Neural progenitor cell (in vitro differentiated cells): ENCODE results near the gene TBC1D4. TPM values are rescaled to one million over a fixed set of nuclear protein-coding genes. Genes with fewer than 3 reads are reported as not detected.

ENCODE experiments used
- DNase-seq: peaks from one replicate; pipeline ENCODE4 v3.0.0-alpha.2; 2016; ENCODE audit warnings: low spot score
- H2AFZ ChIP-seq: fragments of 200-600 bp; sonication (generic); replicated peaks from 2 replicates; pipeline ENCODE4 v1.6.1; 2016; ENCODE audit warnings: antibody characterized with exemption
- H3F3A ChIP-seq: fragments of 200-600 bp; sonication (generic); 2 replicates; pipeline ENCODE4 v1.6.1; 2016; ENCODE audit warnings: antibody characterized with exemption, low read depth
- H3K27ac ChIP-seq: fragments of 200-600 bp; sonication (generic); 2 replicates; pipeline ENCODE4 v1.5.1; 2016; ENCODE audit warnings: mild to moderate bottlenecking
- H3K27me3 ChIP-seq: fragments of 200-600 bp; sonication (generic); 2 replicates; pipeline ENCODE4 v1.6.1; 2016; ENCODE audit warnings: mild to moderate bottlenecking, moderate library complexity
- H3K36me3 ChIP-seq: fragments of 200-600 bp; sonication (generic); 2 replicates; pipeline ENCODE4 v1.5.1; 2016
- H3K4me1 ChIP-seq: fragments of 200-600 bp; sonication (generic); 2 replicates; pipeline ENCODE4 v1.6.1; 2016; ENCODE audit warnings: mixed run types
- H3K4me2 ChIP-seq: fragments of 200-600 bp; sonication (generic); 2 replicates; pipeline ENCODE4 v1.6.1; 2016
- H3K4me3 ChIP-seq: fragments of 200-600 bp; sonication (generic); 2 replicates; pipeline ENCODE4 v1.5.1; 2016
- H3K79me2 ChIP-seq: fragments of 200-600 bp; sonication (generic); 2 replicates; pipeline ENCODE4 v1.6.1; 2016; ENCODE audit warnings: low read depth
- H3K9ac ChIP-seq: fragments of 200-600 bp; sonication (generic); 2 replicates; pipeline ENCODE4 v1.6.1; 2016
- H3K9me3 ChIP-seq: fragments of 200-600 bp; sonication (generic); 2 replicates; pipeline ENCODE4 v1.5.1; 2016; ENCODE audit warnings: low read depth
- H4K20me1 ChIP-seq: fragments of 200-600 bp; sonication (generic); 2 replicates; pipeline ENCODE4 v1.6.1; 2016; ENCODE audit warnings: low read depth
- H3K27ac Mint-ChIP-seq: 3 replicates; pipeline ENCODE4 v1.8.0; 2021; ENCODE audit warnings: mixed read lengths
- H3K27me3 Mint-ChIP-seq: 2 replicates; pipeline ENCODE4 v1.8.0; 2022; ENCODE audit warnings: low read depth, mild to moderate bottlenecking, inconsistent platforms, moderate library complexity, mixed read lengths; ENCODE audit not compliant: insufficient read depth
- H3K36me3 Mint-ChIP-seq: 3 replicates; pipeline ENCODE4 v1.8.0; 2021; ENCODE audit warnings: mixed read lengths
- H3K4me1 Mint-ChIP-seq: 3 replicates; pipeline ENCODE4 v1.8.0; 2021; ENCODE audit warnings: mixed read lengths
- H3K4me3 Mint-ChIP-seq: 3 replicates; pipeline ENCODE4 v1.8.0; 2021; ENCODE audit warnings: mild to moderate bottlenecking, moderate library complexity, mixed read lengths
- H3K9me3 Mint-ChIP-seq: 3 replicates; pipeline ENCODE4 v1.8.0; 2020; ENCODE audit warnings: mixed read lengths
- EZH2 ChIP-seq: fragments of 200-600 bp; sonication (generic); IDR thresholded peaks from 2 replicates; pipeline ENCODE4 v1.6.1; 2017; ENCODE audit warnings: antibody characterized with exemption, mild to moderate bottlenecking, moderate library complexity
- EZH2phosphoT487 ChIP-seq: fragments of 200-600 bp; sonication (generic); IDR thresholded peaks from 2 replicates; pipeline ENCODE4 v1.6.1; 2017; ENCODE audit warnings: antibody characterized with exemption
- total RNA-seq: library from RNA; depleted of rRNA; stranded (reverse); fragments of >200 nt; gene quantifications from 2 replicates; pipeline ENCODE4 v1.2.3, GENCODE V29; 2015; ENCODE audit warnings: low replicate concordance
- TF ChIP-seq, protein P1 (sequence below): fragments of 200-600 bp; sonication (generic); IDR thresholded peaks from 2 replicates; pipeline ENCODE4 v1.5.1; 2017; ENCODE audit warnings: antibody characterized with exemption, mild to moderate bottlenecking

The TBC1D4 gene
- total RNA-seq, 1 donor from 2014 or later, result 14.3 TPM

- Histone ChIP-seq H3K27ac (peak overlapping the region; percentile 23), H3K36me3 (no peaks in the 10 kb centered on the region), H3K4me1 (no peaks in the 10 kb centered on the region), H3K4me2 (no peak overlapping the region), H3K27me3 (no peaks in the 10 kb centered on the region), H3F3A (no peaks in the 10 kb centered on the region), H3K9ac (no peak overlapping the region), H4K20me1 (no peaks in the 10 kb centered on the region), H3K4me3 (no peak overlapping the region), H2AFZ (no peak overlapping the region), H3K79me2 (no peaks in the 10 kb centered on the region), H3K9me3 (no peaks in the 10 kb centered on the region)
- no peak overlapping the region for H3K27ac Mint-ChIP-seq
- no peak overlapping the region for H3K4me3 Mint-ChIP-seq
- H3K4me1 Mint-ChIP-seq, result no peaks in the 10 kb centered on the region
- peaks cover 4% of the 10 kb centered on the region for H3K36me3 Mint-ChIP-seq
- TF ChIP-seq EZH2 (no peak), EZH2phosphoT487 (no peak)
- TF ChIP-seq, protein P1, sequence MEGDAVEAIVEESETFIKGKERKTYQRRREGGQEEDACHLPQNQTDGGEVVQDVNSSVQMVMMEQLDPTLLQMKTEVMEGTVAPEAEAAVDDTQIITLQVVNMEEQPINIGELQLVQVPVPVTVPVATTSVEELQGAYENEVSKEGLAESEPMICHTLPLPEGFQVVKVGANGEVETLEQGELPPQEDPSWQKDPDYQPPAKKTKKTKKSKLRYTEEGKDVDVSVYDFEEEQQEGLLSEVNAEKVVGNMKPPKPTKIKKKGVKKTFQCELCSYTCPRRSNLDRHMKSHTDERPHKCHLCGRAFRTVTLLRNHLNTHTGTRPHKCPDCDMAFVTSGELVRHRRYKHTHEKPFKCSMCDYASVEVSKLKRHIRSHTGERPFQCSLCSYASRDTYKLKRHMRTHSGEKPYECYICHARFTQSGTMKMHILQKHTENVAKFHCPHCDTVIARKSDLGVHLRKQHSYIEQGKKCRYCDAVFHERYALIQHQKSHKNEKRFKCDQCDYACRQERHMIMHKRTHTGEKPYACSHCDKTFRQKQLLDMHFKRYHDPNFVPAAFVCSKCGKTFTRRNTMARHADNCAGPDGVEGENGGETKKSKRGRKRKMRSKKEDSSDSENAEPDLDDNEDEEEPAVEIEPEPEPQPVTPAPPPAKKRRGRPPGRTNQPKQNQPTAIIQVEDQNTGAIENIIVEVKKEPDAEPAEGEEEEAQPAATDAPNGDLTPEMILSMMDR, result no peak
- H3K27me3 Mint-ChIP-seq, result no peaks in the 10 kb centered on the region
- DNase-seq, result no peak
- H3K9me3 Mint-ChIP-seq, result no peaks in the 10 kb centered on the region
These were observed 136.8 kb downstream of the TBC1D4 start for GRCh38 chr13:75345193-75345592.

DNA sequence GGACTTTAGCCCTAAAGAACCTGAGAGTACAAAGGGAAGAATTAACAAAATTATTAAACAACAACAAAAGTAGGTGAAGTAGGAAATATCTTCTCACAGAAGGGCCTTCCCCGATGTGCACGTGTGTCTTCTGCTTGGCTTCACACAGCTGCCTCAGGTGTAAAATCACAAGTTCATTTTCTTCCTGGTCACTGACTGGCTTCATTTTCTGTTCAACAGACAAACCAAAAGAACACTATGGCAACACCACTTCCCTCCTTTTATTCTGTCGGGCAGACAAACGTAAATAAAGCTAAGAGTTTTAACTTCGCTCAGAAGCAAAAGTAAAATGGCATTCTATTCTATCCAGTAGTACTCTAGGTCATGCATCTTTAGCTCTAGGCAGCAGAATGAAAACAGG is 140.9 kb downstream of the TBC1D4 start:
- Histone ChIP-seq H3K79me2 (no peaks in the 10 kb centered on the region), H3K27me3 (no peaks in the 10 kb centered on the region), H2AFZ (no peak overlapping the region), H3K9ac (no peak overlapping the region), H3K4me3 (no peak overlapping the region), H3K4me1 (no peaks in the 10 kb centered on the region), H3K4me2 (no peak overlapping the region), H3K9me3 (no peaks in the 10 kb centered on the region), H3K36me3 (no peaks in the 10 kb centered on the region), H3F3A (no peaks in the 10 kb centered on the region), H3K27ac (no peak overlapping the region), H4K20me1 (no peaks in the 10 kb centered on the region)
- Mint-ChIP-seq H3K4me1 (no peaks in the 10 kb centered on the region), H3K4me3 (no peak overlapping the region), H3K36me3 (peaks cover 6% of the 10 kb centered on the region), H3K27ac (no peak overlapping the region), H3K9me3 (no peaks in the 10 kb centered on the region), H3K27me3 (no peaks in the 10 kb centered on the region)
- TF ChIP-seq, protein P1, result no peak
- TF ChIP-seq EZH2phosphoT487, result no peak
- no peak for TF ChIP-seq EZH2
- DNase-seq, result no peak

DNA sequence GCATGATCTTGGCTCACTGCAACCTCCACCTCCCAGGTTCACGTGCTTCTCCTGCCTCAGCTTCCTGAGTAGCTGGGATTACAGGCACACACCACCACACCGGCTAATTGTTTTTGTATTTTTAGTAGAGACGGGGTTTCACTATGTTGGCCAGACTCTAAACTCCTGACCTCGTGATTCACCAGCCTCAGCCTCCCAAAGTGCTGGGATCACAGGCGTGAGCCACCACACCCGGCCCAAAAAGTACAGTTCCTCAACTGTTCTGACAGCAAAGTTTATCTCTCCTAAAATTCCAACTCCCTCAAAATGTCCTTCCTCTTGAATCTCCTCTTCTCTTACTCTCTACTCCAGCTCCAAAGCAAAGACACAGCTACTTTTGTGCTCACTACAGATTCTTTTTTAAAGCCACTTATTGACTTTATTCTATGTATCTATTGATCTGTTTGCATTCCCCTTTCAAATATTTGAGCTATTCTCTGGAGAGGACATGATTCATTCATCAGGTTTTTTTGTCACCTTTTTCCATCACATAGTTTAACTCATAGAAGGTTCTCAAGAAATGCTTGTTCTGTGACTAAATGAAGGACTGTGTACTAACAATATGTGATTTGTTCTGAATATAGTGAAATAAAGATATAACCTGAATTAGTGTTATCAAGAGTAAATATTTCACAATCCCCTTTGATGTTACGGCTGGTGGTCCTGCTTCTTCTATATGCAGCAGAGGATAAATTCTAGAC is 142.2 kb downstream of the TBC1D4 start:
- Histone ChIP-seq H3K27ac (no peak overlapping the region), H4K20me1 (no peaks in the 10 kb centered on the region), H2AFZ (no peak overlapping the region), H3F3A (no peaks in the 10 kb centered on the region), H3K27me3 (no peaks in the 10 kb centered on the region), H3K36me3 (no peaks in the 10 kb centered on the region), H3K4me2 (no peak overlapping the region), H3K79me2 (no peaks in the 10 kb centered on the region), H3K4me3 (no peak overlapping the region), H3K9me3 (no peaks in the 10 kb centered on the region), H3K9ac (no peak overlapping the region), H3K4me1 (no peaks in the 10 kb centered on the region)
- TF ChIP-seq EZH2 (no peak), EZH2phosphoT487 (no peak)
- TF ChIP-seq, protein P1, result no peak
- H3K4me1 Mint-ChIP-seq, result no peaks in the 10 kb centered on the region
- H3K4me3 Mint-ChIP-seq, result no peak overlapping the region
- H3K9me3 Mint-ChIP-seq, result no peaks in the 10 kb centered on the region
- no peak overlapping the region for H3K27ac Mint-ChIP-seq
- DNase-seq, result no peak
- no peaks in the 10 kb centered on the region for H3K27me3 Mint-ChIP-seq
- peaks cover 10% of the 10 kb centered on the region for H3K36me3 Mint-ChIP-seq
